Purkinje cell (primary cell): ENCODE data around the gene GGTLC2. TPM values are rescaled to one million over a fixed set of nuclear protein-coding genes. Genes with fewer than 3 reads are reported as not detected.

Source experiments
- polyA plus RNA-seq: library from polyadenylated mRNA; unstranded; fragments of >200 nt; fragmentation: Nextera tagmentation; gene quantifications from 2 replicates; pipeline ENCODE4 v1.2.1, GENCODE V29; 2014

Gene GGTLC2
- not detected in 2 replicates for polyA plus RNA-seq

GRCh38 chr22:22644314-22644713 is at the start of gene GGTLC2:
Gene GGTLC2 (plus strand): TSS chr22:22644614. CDS start chr22:22646346, 1,732 bp downstream.

Other genes starting within 250 kb of the GGTLC2 start
- gene ZNF280B, start 135.9 kb upstream of the GGTLC2 start, polyA plus RNA-seq: 8.8 and 8.9 TPM in 2 replicates
- not detected in 2 replicates for gene ZNF280A, start 124.3 kb upstream of the GGTLC2 start, polyA plus RNA-seq
- gene PRAME, start 85.3 kb upstream of the GGTLC2 start, polyA plus RNA-seq: not detected in 2 replicates
- not detected in 2 replicates for gene IGLL5, start 243.2 kb downstream of the GGTLC2 start, polyA plus RNA-seq